Measurements from ENCODE around the gene IL17REL. TPM values are rescaled to one million over a fixed set of nuclear protein-coding genes. Genes with fewer than 3 reads are reported as not detected.

Gene IL17REL
- total RNA-seq, 2 donors from 2014 or later: not detected

DNA sequence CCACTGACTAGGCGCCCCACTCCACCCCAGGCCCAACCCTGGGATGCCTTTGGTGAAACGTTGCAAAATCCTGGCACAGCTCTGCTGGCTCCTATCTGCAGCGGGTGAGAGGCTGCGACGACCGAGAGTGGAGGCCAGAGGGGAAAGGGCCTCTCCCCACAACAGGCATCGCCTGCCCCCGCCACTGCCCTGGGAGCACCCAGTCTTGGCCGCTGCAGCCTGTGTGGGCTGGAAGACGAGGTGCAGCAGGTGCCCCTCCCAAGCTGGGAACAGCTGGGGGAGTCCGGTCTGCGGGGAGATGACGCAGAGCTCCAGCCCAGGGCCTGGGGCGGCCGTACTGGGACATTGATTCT is 56.2 kb downstream of the IL17REL start:
- no peaks in the 10 kb centered on the region for H3K36me3 ChIP-seq (replicated peaks in 1 of 2; ENCODE audit: insufficient read depth in 1 of 2, low read depth in 2 of 2)
- H3K4me3 ChIP-seq: no peak overlapping the region
- ATAC-seq (no peak), DNase-seq (peak in 2 of 4 donors; percentile 3 to 18)
- peak overlapping the region in 3 of 4 donors; percentile 99 to 100 (median 99) for H3K27ac ChIP-seq
- intact Hi-C loops (cut with DNase I): no loop called here
- 75 to 80% methylated on average over 1 to 13 of the region's 15 CpGs for WGBS, 2 donors
- TF ChIP-seq, protein P1, sequence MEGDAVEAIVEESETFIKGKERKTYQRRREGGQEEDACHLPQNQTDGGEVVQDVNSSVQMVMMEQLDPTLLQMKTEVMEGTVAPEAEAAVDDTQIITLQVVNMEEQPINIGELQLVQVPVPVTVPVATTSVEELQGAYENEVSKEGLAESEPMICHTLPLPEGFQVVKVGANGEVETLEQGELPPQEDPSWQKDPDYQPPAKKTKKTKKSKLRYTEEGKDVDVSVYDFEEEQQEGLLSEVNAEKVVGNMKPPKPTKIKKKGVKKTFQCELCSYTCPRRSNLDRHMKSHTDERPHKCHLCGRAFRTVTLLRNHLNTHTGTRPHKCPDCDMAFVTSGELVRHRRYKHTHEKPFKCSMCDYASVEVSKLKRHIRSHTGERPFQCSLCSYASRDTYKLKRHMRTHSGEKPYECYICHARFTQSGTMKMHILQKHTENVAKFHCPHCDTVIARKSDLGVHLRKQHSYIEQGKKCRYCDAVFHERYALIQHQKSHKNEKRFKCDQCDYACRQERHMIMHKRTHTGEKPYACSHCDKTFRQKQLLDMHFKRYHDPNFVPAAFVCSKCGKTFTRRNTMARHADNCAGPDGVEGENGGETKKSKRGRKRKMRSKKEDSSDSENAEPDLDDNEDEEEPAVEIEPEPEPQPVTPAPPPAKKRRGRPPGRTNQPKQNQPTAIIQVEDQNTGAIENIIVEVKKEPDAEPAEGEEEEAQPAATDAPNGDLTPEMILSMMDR (IDR thresholded peaks at IDR 0.05): no peak
- no peak for TF ChIP-seq POLR2A (IDR thresholded peaks at IDR 0.05)
- no peaks in the 10 kb centered on the region for H3K27me3 ChIP-seq
- no peaks in the 10 kb centered on the region for H3K9me3 ChIP-seq
- H3K4me1 ChIP-seq: peaks cover 66% of the 10 kb centered on the region

DNA sequence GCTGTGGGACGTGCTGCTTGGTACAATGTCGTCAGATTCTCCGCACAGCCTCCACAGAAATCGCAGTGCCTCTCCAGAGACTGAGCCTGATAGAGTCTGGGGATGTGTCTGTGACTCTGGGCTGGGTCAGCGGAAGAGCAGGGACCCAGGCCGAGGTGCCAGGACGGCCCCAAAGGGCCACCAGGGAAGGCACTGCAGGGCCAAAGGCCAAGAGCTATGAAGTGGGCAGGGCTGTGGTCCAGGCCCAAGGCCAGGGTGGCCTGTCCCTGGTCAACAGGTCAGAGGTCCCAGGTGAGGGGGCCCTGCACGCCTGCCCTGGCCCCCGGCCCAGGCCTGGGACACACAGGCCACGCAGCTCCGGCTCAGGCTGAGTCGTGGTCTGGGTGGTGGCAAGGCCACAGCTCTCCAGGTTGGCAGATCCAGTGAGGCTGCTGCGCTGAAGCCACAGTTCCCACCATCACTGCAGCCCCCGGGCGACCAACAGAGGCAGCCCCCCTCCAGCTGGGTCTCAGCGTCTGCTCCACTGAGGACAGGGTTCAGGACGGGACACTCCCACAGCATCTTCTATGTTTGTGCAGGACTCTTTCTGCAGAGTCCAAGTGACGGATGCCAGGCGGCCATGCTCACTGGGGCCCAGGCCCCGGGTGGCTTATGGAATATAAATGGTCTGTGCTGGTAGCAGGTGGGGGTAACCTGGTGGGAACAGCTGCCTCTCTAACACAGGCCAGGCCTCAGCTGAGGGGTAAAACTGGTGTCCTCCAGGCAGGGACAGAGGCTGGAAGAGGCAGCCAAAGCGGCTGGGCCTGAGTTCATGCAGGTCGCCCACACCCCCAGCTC is 56.8 kb downstream of the IL17REL start:
- no peaks in the 10 kb centered on the region for H3K36me3 ChIP-seq (replicated peaks in 1 of 2; ENCODE audit: insufficient read depth in 1 of 2, low read depth in 2 of 2)
- peak overlapping the region in 3 of 4 donors; percentile 99 to 100 (median 99) for H3K27ac ChIP-seq
- no peaks in the 10 kb centered on the region for H3K9me3 ChIP-seq
- ATAC-seq (no peak), DNase-seq (peak in 2 of 4 donors; percentile 7 to 16)
- H3K4me3 ChIP-seq: no peak overlapping the region
- no peaks in the 10 kb centered on the region for H3K27me3 ChIP-seq
- H3K4me1 ChIP-seq: peaks cover 72% of the 10 kb centered on the region
- TF ChIP-seq POLR2A (IDR thresholded peaks at IDR 0.05): no peak
- TF ChIP-seq, protein P1 (IDR thresholded peaks at IDR 0.05): no peak
- 83% methylated on average over 4 to 21 of the region's 22 CpGs for WGBS, 2 donors
- intact Hi-C loops (cut with DNase I): no loop called here

DNA sequence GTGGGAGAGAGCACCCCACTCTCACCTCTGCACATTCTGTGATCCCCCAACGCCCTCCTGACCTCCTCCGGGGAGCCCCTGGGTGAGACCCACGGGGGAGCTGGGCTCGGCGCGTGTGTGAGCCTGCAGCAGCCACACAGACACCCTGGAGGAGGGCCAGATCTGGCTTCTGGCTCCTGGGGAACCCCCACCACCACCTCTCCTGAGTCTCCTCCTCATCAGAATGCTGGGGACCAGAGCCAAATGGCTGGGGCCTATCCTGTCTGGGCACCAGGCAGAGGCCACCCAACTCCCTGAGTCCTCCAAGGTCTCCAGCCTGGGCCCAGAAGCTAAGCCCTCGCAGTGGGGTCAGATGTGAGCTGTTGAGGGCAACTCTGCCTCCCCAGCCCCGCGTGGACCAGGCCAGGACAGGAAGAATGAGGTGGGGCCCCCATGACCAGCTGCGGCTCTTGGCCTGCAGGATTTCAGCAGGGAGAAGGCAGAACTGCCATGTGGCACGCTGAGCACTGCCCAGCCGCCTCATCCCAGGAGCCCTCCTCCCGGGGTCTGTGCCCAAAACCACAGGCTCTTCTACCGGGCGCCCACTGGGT is 57.5 kb downstream of the IL17REL start:
- peaks cover 77% of the 10 kb centered on the region for H3K4me1 ChIP-seq
- DNase-seq (peak in 3 of 4 donors; percentile 65 to 74 (median 69)), ATAC-seq (no peak)
- no peak overlapping the region for H3K4me3 ChIP-seq
- peak overlapping the region; percentile 99 to 100 (median 100) for H3K27ac ChIP-seq
- no peaks in the 10 kb centered on the region for H3K36me3 ChIP-seq (replicated peaks in 1 of 2; ENCODE audit: insufficient read depth in 1 of 2, low read depth in 2 of 2)
- H3K27me3 ChIP-seq: no peaks in the 10 kb centered on the region
- intact Hi-C loops (cut with DNase I): no loop called here
- H3K9me3 ChIP-seq: no peaks in the 10 kb centered on the region
- TF ChIP-seq, protein P1 (IDR thresholded peaks at IDR 0.05): no peak
- no peak for TF ChIP-seq POLR2A (IDR thresholded peaks at IDR 0.05)
- WGBS, 2 donors: 46% methylated on average over 12 of the region's 15 CpGs; no CpG with 5 or more reads in 1 of the 2 donors

DNA sequence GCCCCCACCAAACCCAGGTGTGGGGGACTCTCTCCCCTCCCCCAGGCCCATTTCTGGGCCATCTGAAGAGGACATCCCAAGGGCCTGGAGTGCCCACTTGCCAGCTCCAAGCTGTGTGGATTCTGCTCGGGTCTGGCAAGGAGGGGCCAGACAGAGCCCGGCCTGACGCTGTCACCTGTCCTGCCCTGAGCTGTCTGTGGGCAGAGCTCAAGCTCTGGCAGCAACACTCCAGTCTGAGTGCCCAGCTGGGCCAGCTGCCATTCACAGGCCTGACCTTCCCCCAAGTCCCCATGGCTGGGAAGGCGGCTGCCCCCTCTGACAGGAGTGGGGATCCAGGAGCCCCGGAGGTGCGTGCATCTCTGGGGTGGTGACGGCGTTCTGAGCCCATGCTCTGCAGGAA is 58.2 kb downstream of the IL17REL start:
- H3K27ac ChIP-seq: peak overlapping the region; percentile 99 to 100 (median 100)
- H3K36me3 ChIP-seq (replicated peaks in 1 of 2; ENCODE audit: insufficient read depth in 1 of 2, low read depth in 2 of 2): no peaks in the 10 kb centered on the region
- peaks cover 77% of the 10 kb centered on the region for H3K4me1 ChIP-seq
- H3K27me3 ChIP-seq: no peaks in the 10 kb centered on the region
- H3K9me3 ChIP-seq: no peaks in the 10 kb centered on the region
- intact Hi-C loops (cut with DNase I): no loop called here
- TF ChIP-seq POLR2A (IDR thresholded peaks at IDR 0.05): peak in 2 of 3 donors; percentile 59 to 71
- TF ChIP-seq, protein P1 (IDR thresholded peaks at IDR 0.05): no peak
- WGBS, 2 donors: 8 to 31% methylated on average over 4 to 8 of the region's 8 CpGs
- DNase-seq (peak; percentile 81 to 90 (median 88)), ATAC-seq (peak; percentile 38)
- no peak overlapping the region for H3K4me3 ChIP-seq

All from body of pancreas (tissue), 4 donors.